B cell (primary cell): ENCODE results near the gene PSMF1. TPM values are rescaled to one million over a fixed set of nuclear protein-coding genes. Genes with fewer than 3 reads are reported as not detected.

Experiments used
- ATAC-seq: fragments of 200-7000 bp; cut with Tn5 transposase; one replicate; pipeline ENCODE4 v1.10.0; 2021; ENCODE audit warnings: low read depth, mild to moderate bottlenecking, moderate number of reproducible peaks, moderate library complexity
- CTCF ChIA-PET: fragments of 350-600 bp; sonication (Branson Sonifier 250); formaldehyde crosslinking; loops from one replicate; lab custom pipeline; 2021; ENCODE audit warnings: antibody characterized with exemption, inconsistent platforms; lab: Charles Lee
- POLR2A ChIA-PET: fragments of 350-600 bp; sonication (Branson Sonifier 250); formaldehyde crosslinking; loops from one replicate; lab custom pipeline; 2021; ENCODE audit warnings: antibody characterized with exemption; lab: Charles Lee
- DNase-seq: peaks from one replicate; pipeline ENCODE4 v3.0.0; 2013
- H2AFZ ChIP-seq: 2 replicates; pipeline ENCODE4 v1.6.1; 2012; ENCODE audit warnings: mild to moderate bottlenecking, low read depth, low read length; ENCODE audit not compliant: insufficient read depth, poor library complexity, severe bottlenecking
- H3K27ac ChIP-seq, 2 donors: 1 replicate in 1 of 2; 2 replicates in 1 of 2; pipeline ENCODE4 v1.5.1; 2012 to 2013; ENCODE audit warnings: low read length in 2 of 2, mild to moderate bottlenecking in 2 of 2, moderate library complexity in 1 of 2
- H3K27me3 ChIP-seq, 4 experiments: fragments of 200-600 bp in 1 of 4; sonication (generic) in 1 of 4; replicated peaks in 1 of 4; 1 replicate in 2 of 4; 2 replicates in 2 of 4; pipeline versions ENCODE4 v1.6.1 to v1.7.0; 2013 to 2016; ENCODE audit warnings: low read length in 3 of 4, mild to moderate bottlenecking in 2 of 4, mixed read lengths in 1 of 4, moderate library complexity in 1 of 4; ENCODE audit not compliant: insufficient read depth in 4 of 4, control insufficient read depth in 3 of 4; ENCODE audit errors: control extremely low read depth in 1 of 4
- H3K36me3 ChIP-seq, 2 experiments: replicated peaks in 1 of 2; 1 replicate in 1 of 2; 2 replicates in 1 of 2; pipeline versions ENCODE4 v1.6.1 to v1.7.1; 2013; ENCODE audit warnings: low read length in 1 of 2; ENCODE audit not compliant: insufficient read depth in 2 of 2, control insufficient read depth in 1 of 2; ENCODE audit errors: control extremely low read depth in 1 of 2, extremely low read depth in 1 of 2
- H3K4me1 ChIP-seq, 2 donors: fragments of 200-600 bp in 1 of 2; sonication (generic) in 1 of 2; 1 replicate in 1 of 2; 2 replicates in 1 of 2; pipeline versions ENCODE4 v1.5.1 to v1.6.1; 2013 to 2017; ENCODE audit warnings: low read length in 2 of 2; ENCODE audit not compliant: control insufficient read depth in 2 of 2, insufficient read depth in 2 of 2
- H3K4me2 ChIP-seq: replicated peaks from 2 replicates; pipeline ENCODE3; 2012; ENCODE audit warnings: mild to moderate bottlenecking, low read depth, low read length; ENCODE audit not compliant: poor library complexity, severe bottlenecking
- H3K4me3 ChIP-seq, 5 experiments: fragments of 200-600 bp in 1 of 5; sonication (generic) in 1 of 5; 1 replicate in 3 of 5; 2 replicates in 2 of 5; pipeline versions ENCODE4 v1.5.1 to v1.7.0; 2011 to 2016; ENCODE audit warnings: low read length in 4 of 5, mild to moderate bottlenecking in 4 of 5, low read depth in 2 of 5, control low read depth in 1 of 5, moderate library complexity in 1 of 5; ENCODE audit not compliant: insufficient read depth in 1 of 5; ENCODE audit errors: control extremely low read depth in 1 of 5, extremely low read depth in 1 of 5
- H3K79me2 ChIP-seq: fragments of 200-600 bp; sonication (generic); one replicate; pipeline ENCODE4 v1.6.0; 2016; ENCODE audit warnings: low read length; ENCODE audit not compliant: control insufficient read depth, insufficient read depth
- H3K9ac ChIP-seq: fragments of 200-600 bp; sonication (generic); 2 replicates; pipeline ENCODE4 v1.6.1; 2017; ENCODE audit warnings: mild to moderate bottlenecking, low read length, moderate library complexity
- H3K9me3 ChIP-seq, 3 donors: one replicate each; pipeline versions ENCODE4 v1.6.1 to v1.7.1; 2013; ENCODE audit warnings: low read length in 2 of 3; ENCODE audit not compliant: control insufficient read depth in 2 of 3, insufficient read depth in 1 of 3; ENCODE audit errors: control extremely low read depth in 1 of 3
- H4K20me1 ChIP-seq: 2 replicates; pipeline ENCODE4 v1.6.0; 2012; ENCODE audit warnings: mild to moderate bottlenecking, low read length; ENCODE audit not compliant: insufficient read depth, control insufficient read depth, poor library complexity, severe bottlenecking
- H3K27ac Mint-ChIP-seq: one replicate; pipeline ENCODE4 v1.8.0; 2021; ENCODE audit warnings: mixed read lengths
- H3K27me3 Mint-ChIP-seq: one replicate; pipeline ENCODE4 v1.8.0; 2021; ENCODE audit warnings: mixed read lengths
- H3K4me1 Mint-ChIP-seq: one replicate; pipeline ENCODE4 v1.8.0; 2021; ENCODE audit warnings: mixed read lengths
- H3K4me3 Mint-ChIP-seq: one replicate; pipeline ENCODE4 v1.8.0; 2021; ENCODE audit warnings: mixed read lengths
- H3K9me3 Mint-ChIP-seq: one replicate; pipeline ENCODE4 v1.8.0; 2022; ENCODE audit warnings: mixed read lengths; ENCODE audit not compliant: insufficient read depth
- CTCF ChIP-seq: fragments of 200-600 bp; IDR thresholded peaks from one replicate; pipeline ENCODE4 v1.8.0; 2022; ENCODE audit warnings: antibody characterized with exemption, mild to moderate bottlenecking
- EZH2 ChIP-seq: IDR thresholded peaks from 2 replicates; pipeline ENCODE4 v1.6.1; 2012; ENCODE audit warnings: borderline replicate concordance, low read depth, mild to moderate bottlenecking, moderate library complexity, low read length; ENCODE audit not compliant: insufficient read depth, poor library complexity, severe bottlenecking
- WGBS: methylation state at CpG from one replicate; pipeline ENCODE4 v1.1.5; 2013; ENCODE audit warnings: missing lambda C conversion rate; ENCODE audit not compliant: insufficient coverage; 5-methylcytosine and 5-hydroxymethylcytosine counted together
- intact Hi-C: fragments of 100-400 bp; cut with micrococcal nuclease; formaldehyde crosslinking; loops from one replicate; pipeline ENCODE4 v1.10.0; 2022
- polyA plus RNA-seq: library from polyadenylated mRNA; depleted of rRNA; stranded (reverse); fragments of >200 nt; gene quantifications from 2 replicates; pipeline ENCODE4 v1.2.3, GENCODE V29; 2012
- total RNA-seq, 2 donors: library from RNA; stranded (reverse); fragments of 120-200 nt in 1 of 2; gene quantifications; 1 replicate in 1 of 2; 2 replicates in 1 of 2; pipeline versions ENCODE4 v1.2.3 to v1.2.4, GENCODE V29; 2013 to 2022

PSMF1 gene
- total and polyA plus RNA-seq, 2 donors (not counting 1 experiment from before 2014, with no cell fraction given), result 113 to 132 TPM

- no peaks in the 10 kb centered on the region for H3K9me3 Mint-ChIP-seq
- WGBS, result 80% methylated on average over 1 of the region's 1 CpG
- Histone ChIP-seq H3K4me2 (no peak overlapping the region), H3K27ac (no peak overlapping the region), H3K36me3 (peaks cover 2 to 90% of the 10 kb centered on the region in 2 experiments), H3K4me1 (peaks cover 9% of the 10 kb centered on the region in 2 donors), H3K27me3 (no peaks in the 10 kb centered on the region), H3K79me2 (peaks cover 63% of the 10 kb centered on the region), H3K9ac (no peak overlapping the region), H2AFZ (no peak overlapping the region), H4K20me1 (peaks cover 40% of the 10 kb centered on the region), H3K4me3 (no peak overlapping the region), H3K9me3 (no peaks in the 10 kb centered on the region)
- intact Hi-C loops, result no loop called here
- TF ChIP-seq EZH2 (no peak), CTCF (no peak)
- CTCF ChIA-PET, result no interaction called here
- peaks cover 32% of the 10 kb centered on the region for H3K4me1 Mint-ChIP-seq
- ATAC-seq (no peak), DNase-seq (no peak)
- H3K27ac Mint-ChIP-seq, result no peak overlapping the region
- no peak overlapping the region for H3K4me3 Mint-ChIP-seq
- no peaks in the 10 kb centered on the region for H3K27me3 Mint-ChIP-seq
- POLR2A ChIA-PET, result no interaction called here
Measured at GRCh38 chr20:1127840-1128239, 9.4 kb downstream of the PSMF1 start.

GRCh38 chr20:1130058-1130694, 11.8 kb downstream of the PSMF1 start:
- Histone ChIP-seq H3K36me3 (peaks cover 2 to 81% of the 10 kb centered on the region in 2 experiments), H2AFZ (no peak overlapping the region), H3K4me3 (no peak overlapping the region), H3K9me3 (no peaks in the 10 kb centered on the region), H3K4me2 (no peak overlapping the region), H3K9ac (no peak overlapping the region), H3K4me1 (peaks cover 8% of the 10 kb centered on the region in 2 donors), H3K27me3 (no peaks in the 10 kb centered on the region), H4K20me1 (peaks cover 39% of the 10 kb centered on the region), H3K79me2 (peaks cover 65% of the 10 kb centered on the region), H3K27ac (no peak overlapping the region)
- ATAC-seq (no peak), DNase-seq (no peak)
- Mint-ChIP-seq H3K4me1 (peaks cover 27% of the 10 kb centered on the region), H3K4me3 (no peak overlapping the region), H3K27me3 (no peaks in the 10 kb centered on the region), H3K9me3 (no peaks in the 10 kb centered on the region), H3K27ac (no peak overlapping the region)
- TF ChIP-seq CTCF (no peak), EZH2 (no peak)
- POLR2A ChIA-PET, result no interaction called here
- CTCF ChIA-PET, result no interaction called here
- intact Hi-C loops, result no loop called here
- WGBS, result 100% methylated on average over 2 of the region's 4 CpGs
